GM19193 (cell line): Measurements from ENCODE around the gene EDN2.

Source experiments
- POLR2A ChIP-seq: IDR thresholded peaks from 4 replicates; pipeline ENCODE4 v1.6.1; 2011; ENCODE audit not compliant: insufficient read depth, insufficient read length; ENCODE audit errors: extremely low read depth

Gene EDN2

DNA sequence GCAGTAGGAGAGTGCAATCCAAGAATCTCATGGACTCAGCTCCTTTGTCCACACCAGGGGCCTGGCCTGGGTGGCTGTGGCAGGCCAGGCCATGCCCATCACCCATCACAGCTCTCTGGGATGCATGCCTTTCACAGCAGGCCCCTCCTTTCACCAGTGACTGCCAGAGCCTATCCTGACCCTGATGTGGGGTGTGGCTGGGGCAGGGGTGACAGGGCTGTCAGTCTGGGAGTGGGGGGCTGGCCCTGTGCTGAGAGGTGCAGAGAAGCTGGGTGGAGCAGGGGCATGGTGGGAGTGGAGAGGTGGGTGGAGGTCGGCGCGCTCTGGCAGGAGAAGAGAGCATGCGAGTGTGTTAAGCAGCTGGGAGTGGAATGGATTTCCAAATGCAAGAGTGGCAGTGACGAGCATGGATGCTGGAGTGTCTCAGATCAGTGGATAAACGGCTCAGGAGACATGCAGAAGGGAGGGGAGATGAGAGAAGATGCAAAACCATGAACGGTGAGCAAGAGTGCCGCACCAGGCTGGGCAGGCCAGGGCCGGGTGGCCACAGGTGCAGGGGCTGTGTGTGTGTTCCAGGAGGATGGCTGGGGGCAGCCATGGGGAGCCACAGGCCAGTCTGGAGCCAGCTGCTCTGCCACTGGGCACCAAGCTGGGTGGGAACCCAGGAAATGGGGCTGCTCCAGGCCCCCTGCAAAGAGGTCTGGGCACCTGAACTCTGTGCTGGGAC lies 39.6 kb upstream of the EDN2 start:
- TF ChIP-seq POLR2A: no peak

DNA sequence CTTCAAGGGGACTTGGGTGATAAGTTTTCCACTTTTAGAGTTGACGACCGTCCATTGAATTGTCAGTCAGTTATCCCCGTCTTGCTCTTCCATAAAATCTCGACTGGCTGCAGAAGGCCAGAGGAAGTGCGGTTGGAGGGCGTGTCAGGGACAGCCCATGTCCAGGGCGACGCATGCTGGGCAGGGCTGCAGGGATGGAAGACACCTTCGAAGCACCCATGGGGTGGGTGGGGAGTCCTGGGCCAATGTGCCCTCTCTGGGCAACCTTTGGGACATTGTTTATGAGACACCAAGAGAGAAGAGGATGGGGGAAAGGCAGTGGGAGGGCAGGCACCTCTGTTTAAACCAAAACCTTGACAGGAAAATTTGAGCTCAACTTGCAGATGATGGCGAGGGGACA lies 38.6 kb upstream of the EDN2 start:
- no peak for TF ChIP-seq POLR2A

DNA sequence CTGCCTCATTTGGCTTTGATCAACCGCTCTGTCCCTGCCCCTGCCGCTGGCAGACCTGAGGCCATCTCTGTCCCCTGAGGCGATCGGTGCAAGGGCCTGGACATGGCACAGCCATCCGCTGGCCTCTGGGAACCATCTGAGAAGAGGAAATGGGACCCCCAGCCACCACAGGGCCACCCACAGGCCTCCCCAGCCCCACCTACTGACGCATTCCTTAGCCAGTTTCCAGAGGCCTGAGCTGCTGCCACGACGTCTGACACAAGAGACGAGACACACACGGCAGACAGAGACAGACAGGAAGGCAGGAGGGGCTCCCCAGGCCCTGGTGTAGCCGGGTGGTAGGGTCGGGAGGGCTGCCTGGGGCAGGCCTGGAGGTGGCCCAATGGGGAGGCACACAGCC lies 37.3 kb upstream of the EDN2 start:
- no peak for TF ChIP-seq POLR2A

GRCh38 chr1:41520951-41521752 lies 36.7 kb upstream of the EDN2 start:
- TF ChIP-seq POLR2A: no peak

DNA sequence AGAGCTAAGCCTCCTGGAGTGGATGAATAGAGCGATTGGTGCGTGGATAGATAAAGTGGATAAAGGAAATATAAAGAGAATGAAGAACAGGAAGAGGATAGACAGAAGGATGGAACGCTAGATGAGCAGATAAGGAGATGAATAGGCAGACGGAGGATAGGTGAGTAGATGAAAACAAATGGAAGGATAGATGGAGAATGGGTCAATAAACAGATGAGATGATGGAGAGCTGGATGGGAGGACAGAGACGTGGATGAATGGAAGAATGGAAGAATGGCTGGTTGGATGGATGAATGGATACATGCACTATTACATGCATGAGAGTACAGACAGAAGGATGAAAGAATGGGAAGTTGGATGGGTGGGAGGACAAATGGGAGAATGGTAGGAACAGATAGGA lies 35.2 kb upstream of the EDN2 start:
- no peak for TF ChIP-seq POLR2A

- TF ChIP-seq POLR2A: no peak
Measured at GRCh38 chr1:41518471-41518870, 34.0 kb upstream of the EDN2 start.

- no peak for TF ChIP-seq POLR2A
Measured at GRCh38 chr1:41517062-41517438, 32.6 kb upstream of the EDN2 start.

- TF ChIP-seq POLR2A: no peak
Measured at GRCh38 chr1:41516168-41517061, 31.9 kb upstream of the EDN2 start.

DNA sequence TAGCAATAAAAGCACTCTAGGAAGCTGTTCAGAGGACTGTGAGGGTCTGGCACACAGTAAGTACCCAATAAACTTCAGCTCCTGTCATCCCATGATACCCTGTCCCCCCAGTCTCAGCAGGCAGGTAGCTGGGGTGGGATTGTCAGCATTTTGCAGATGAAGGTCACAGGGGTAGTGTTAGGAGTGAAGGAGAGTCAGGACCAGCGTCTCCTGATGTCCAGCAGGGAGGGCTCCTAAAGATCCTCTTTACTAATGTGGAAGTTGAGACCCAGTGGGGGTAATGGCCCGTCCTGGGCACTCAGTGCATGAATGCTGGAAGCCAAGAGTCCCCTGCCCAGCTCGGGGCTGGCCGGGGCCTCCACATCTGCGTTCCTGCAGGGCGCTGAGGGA lies 31.3 kb upstream of the EDN2 start:
- no peak for TF ChIP-seq POLR2A

DNA sequence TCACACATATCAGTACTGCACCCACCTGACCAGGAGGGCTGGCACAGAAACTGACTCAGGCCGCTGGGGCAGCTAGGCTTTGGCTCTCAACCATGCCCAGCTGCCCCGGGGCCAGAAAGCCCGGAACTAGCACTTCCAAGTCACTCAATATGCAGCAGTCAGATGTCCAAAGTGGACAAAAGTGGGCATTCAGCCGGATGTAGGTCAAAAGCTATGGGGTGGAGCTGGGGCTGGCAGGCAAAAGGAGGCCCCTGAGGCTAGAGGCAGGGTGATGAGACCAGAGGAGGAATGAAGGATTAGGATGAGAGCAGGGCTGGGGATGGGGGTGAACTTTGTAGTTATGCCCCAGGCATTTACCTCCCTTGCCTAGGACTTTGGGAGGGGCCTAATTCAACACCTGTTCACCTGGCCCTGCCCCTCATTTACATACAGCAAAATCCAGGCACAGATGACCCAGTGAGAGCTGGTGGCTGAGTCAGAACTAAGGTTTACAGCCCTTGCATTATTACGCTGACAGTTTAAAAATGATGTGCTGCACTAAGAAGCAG lies 30.7 kb upstream of the EDN2 start:
- TF ChIP-seq POLR2A: no peak

DNA sequence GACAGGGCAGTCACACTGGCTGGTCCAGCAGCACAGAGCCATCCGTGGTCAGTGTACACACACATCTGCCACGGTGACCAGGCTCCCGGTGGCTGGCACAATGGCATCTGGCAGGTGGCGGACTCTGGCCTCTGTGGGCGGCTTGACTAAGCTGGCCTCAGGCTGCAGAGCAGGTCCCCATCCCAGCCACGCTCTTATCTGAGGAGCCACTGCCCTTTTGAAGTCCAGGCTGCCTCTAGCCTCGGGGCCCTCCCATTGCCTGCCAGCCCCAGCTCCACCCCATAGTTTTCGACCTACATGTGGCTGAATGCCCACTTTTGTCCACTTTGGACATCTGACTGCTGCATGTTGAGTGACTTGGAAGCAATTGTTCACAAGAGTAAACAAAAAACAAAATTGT lies 29.9 kb upstream of the EDN2 start:
- no peak for TF ChIP-seq POLR2A

- no peak for TF ChIP-seq POLR2A
Measured at GRCh38 chr1:41513383-41513735, 28.9 kb upstream of the EDN2 start.

- TF ChIP-seq POLR2A: no peak
Measured at GRCh38 chr1:41512701-41513382, 28.4 kb upstream of the EDN2 start.

GRCh38 chr1:41511239-41511540 lies 26.7 kb upstream of the EDN2 start:
- TF ChIP-seq POLR2A: no peak
